ENCODE results near the gene ATP6V0E1.

Gene ATP6V0E1

DNA sequence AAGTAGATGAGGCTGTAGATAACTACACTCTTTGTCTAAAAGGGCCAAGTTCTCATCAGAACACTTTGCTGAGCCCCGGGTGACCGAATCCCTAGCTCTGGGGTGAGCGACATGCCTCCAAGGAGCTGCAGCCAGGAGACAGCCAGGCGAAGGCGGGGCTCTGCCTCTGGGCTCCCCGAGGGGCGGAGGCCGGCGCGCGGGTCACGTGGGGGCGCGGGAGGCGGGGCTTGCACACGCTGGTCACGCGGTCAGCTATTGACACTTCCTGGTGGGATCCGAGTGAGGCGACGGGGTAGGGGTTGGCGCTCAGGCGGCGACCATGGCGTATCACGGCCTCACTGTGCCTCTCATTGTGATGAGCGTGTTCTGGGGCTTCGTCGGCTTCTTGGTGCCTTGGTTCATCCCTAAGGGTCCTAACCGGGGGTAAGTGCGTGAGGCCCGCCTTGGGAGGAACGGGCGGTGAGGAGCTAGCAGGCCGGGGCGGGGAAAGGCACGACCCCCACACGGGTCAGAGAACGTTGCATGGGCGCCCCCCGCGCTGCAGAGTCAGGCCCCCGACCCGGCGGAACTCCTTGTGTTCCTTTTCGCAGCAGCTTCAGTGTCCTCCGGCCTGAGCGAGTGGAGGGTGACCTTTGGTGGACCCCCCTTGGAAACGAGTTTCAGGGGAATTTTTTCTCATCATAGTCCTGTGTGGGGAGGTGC lies at the start of gene ATP6V0E1:
TSS of gene ATP6V0E1 (plus strand) at position 230 of the 702 bp plus-strand sequence. CDS start at position 320, 90 bp downstream.
- DNase-seq (ENCODE audit: low read depth in 2 of 2): peak; percentile 95 to 96

DNA sequence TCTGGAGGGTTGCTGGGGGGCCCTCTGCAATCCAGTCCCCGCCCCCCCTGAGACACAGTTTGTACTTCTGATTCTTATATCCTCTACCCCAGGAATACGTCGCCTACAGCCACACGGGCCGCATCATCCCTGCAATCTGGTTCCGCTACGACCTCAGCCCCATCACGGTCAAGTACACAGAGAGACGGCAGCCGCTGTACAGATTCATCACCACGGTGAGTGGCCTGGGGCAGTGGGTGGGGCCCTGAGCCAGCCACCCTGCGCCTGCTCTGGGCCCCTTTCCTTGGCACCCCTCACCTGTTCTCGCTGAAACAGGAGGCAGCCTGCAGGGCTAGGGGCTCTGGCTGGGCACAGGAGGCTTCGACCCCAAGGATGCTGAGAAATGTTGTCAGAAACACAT lies 48.5 kb upstream of the ATP6V0E1 start:
- DNase-seq (ENCODE audit: low read depth in 2 of 2): no peak

DNA sequence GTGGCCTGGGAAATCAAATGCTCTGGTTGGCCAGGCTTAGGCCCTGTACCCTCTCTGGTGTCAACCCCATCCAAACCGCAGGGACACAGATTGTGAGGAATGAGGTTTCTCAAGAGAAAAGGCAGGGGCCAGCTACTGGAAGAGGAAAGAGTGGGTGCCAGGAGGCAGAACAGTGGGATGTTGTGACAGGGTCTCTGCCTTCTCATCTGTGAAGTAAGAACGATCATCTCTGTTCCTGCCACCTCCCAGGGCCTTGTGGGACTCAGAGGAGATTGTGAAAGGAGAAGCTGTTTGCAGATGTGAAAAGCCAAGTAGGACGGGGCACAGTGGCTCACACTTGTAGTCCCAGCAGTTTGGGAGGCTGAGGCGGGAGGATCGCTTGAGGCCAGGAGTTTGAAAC lies 47.2 kb upstream of the ATP6V0E1 start:
- DNase-seq (ENCODE audit: low read depth in 2 of 2): no peak

DNA sequence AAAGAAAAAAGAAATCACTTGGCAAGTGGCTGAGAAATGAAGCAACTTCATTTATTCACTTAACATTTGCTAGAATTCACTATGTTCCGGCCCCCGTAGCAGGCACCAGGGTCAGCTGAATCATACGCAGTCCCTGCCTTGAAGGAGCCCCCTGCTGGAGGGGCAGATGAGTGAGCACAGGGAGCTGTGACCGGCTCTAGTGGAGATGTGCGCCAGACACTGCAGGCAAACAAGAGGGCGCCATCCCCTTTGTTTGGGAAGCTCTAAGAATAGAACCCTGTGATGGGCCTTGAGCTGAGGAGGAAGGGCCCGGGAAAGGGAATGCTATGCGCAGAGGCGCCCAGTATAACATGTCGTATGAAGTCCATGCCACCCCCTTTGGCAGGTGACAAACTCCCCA lies 44.5 kb upstream of the ATP6V0E1 start:
- no peak for DNase-seq (ENCODE audit: low read depth in 2 of 2)

DNA sequence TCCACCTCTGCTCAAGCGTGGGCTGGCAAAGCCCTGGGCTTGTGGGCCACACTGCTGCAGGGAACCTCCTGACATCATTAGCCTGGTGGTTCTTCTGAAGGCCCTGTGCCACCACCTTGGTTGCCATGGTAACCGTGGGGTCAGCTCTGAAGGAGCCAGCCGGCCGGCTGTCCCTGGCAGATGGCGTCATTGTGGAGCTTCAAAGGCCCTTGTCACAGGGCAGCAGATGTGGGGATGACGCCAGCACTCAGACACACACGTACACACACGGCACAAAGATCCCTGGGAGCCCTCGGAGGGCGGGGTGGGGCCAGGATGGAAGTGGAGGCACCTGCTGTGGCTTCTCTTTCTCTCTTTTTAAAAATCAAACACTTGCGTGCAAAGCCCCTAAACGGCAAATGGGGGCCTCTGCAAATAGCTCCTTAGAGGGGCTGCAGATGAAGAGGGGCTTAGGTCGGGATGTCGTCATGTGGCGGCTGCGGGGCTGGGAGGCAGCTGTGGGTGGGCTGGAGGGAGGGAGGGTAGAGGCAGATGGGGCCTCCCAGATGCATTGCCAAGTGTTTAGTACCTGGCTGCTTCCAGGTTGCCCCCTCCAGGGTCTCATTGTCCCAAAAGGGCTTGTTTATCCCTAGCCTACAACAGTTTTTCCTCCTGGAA lies 43.8 kb upstream of the ATP6V0E1 start:
- DNase-seq (ENCODE audit: low read depth in 2 of 2): no peak

DNA sequence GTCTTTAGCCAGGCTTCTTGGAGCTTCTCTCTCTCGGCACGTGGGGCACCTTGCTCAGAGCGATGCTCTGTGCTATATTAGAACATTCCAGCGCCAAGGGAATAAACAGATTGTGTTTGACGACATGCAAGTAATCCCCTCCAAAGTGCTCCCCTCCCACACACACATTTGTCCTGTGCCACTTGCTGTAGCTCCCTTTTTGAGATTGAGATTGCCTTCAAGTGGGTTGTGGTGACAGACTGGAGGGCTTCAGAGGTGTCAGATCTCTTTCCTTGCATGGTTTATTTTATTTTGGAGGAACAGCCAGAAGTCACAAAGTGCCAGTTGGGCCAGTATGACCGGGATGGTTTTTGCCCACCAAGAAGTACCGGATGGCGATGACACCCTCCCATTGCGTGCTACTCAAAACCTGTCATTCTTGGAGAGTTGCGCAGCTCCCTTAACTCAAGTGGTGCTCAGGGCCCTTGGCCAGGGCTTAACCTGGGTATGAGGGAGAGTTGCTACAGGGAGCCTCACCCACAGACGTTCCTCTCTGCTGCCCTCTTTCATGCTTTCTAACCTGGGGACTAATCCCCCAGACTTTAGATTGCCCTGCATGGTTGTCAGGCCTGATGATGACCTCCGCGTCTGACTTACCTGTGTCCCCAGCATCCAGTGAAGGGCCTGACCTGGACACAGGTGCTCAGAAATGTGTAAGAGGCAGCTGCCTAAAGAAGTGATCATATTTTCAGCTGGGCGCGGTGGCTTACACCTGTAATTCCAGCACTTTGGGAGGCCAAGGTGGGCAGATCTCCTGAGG lies 43.1 kb upstream of the ATP6V0E1 start:
- DNase-seq (ENCODE audit: low read depth in 2 of 2): no peak

DNA sequence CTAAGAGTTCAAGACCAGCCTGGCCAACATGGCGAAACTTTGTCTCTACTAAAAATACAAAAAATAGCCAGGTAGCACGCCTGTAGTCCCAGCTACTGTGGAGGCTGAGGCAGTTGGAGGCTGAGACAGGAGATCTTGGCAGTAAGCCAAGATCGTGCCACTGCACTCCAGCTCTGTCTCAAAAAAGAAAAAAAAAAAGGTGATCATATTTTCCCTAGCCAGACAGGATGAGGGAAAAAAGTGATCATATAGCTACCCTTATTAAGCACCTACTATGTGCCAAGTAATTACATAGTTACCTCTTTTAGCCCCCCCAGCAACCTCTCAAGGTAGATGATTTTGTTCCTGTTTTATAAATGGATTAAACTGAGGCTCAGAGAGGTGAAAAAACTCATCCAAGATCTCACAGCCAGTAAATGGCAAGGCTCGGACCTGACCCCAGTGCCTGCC lies 42.5 kb upstream of the ATP6V0E1 start:
- no peak for DNase-seq (ENCODE audit: low read depth in 2 of 2)

DNA sequence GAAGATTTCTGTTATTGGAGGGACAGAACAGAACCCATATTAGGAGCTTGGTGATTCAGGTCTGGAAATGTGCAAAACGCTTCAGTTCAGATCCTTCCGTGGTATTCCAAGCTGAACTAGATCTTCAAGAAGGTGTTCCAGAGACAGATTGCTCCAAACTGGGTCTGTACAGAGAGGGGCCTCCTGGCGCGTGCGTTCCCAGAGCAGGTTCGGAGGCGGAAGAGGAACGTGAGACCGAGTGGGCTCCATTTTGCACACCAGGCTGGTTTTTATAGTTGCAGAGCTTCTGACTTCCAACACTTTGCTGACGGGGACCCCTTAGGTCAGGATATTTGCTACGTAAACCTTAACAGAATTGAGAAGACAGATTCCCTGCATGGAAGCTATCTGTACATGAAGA lies 41.0 kb upstream of the ATP6V0E1 start:
- no peak for DNase-seq (ENCODE audit: low read depth in 2 of 2)

DNA sequence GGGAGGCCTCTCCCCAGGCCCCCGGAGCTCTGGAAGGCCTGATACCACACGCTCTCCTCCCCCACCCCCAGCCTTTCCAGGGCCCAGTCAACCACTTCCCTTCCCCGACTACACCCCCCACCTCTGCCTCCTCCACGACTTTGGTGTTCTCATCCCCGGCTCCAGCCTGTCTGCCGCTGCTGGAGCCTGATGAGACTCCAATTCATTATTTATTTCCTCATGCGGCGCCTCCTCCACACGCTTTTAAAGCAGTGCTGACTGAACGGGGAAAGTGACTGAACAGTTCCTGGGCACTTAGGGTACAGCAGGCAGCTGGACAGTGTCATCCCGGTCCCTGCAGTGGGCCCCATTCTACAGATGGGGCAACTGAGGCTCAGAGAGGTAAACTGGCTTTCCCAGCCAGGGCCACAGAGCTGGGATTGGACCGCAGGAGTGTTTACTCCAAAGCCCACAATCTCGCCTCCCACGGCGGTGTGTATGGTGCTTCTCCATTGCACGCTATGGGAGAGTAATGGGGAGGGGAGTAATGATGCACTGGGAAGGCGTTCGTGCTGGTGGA lies 40.2 kb upstream of the ATP6V0E1 start:
- DNase-seq (ENCODE audit: low read depth in 2 of 2): no peak

DNA sequence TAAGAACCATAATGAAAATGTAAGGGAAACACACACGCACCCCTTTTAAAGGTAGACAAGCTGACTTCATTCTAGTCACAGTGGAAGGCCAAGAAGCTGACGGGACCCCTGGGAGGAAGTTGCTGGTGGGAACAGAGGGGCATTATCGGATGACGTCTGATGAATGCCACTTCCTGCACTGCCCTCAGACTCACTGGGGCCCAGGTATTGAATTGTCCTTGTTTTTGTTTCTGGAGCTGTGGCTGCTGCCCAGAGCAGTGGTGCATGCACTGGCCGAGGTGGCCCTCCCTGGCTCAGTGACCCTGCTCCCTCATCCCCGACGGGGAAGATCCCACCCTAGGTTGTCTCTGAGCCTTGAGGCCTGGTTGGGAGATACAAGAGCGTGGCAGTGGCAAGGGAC lies 39.7 kb upstream of the ATP6V0E1 start:
- no peak for DNase-seq (ENCODE audit: low read depth in 2 of 2)

DNA sequence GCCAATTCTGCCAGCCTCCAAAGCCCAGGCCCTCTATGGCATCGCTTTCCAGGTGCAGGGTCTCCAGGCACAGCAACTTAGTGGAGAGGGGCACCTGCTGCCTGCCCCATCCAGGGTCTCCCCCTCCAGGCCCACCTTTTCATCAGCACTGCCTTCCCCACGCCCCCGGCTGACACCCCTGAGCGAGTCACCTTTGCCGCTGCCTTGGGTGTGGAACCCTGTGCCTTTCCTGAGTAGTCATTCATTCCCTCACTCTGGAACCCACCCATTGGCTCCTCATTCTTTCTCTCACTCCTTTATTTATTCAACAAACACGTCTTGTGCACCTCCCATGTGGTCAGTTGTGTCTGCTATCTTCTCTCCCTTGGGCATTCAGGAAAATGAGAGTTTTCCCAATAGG lies 38.8 kb upstream of the ATP6V0E1 start:
- no peak for DNase-seq (ENCODE audit: low read depth in 2 of 2)

DNA sequence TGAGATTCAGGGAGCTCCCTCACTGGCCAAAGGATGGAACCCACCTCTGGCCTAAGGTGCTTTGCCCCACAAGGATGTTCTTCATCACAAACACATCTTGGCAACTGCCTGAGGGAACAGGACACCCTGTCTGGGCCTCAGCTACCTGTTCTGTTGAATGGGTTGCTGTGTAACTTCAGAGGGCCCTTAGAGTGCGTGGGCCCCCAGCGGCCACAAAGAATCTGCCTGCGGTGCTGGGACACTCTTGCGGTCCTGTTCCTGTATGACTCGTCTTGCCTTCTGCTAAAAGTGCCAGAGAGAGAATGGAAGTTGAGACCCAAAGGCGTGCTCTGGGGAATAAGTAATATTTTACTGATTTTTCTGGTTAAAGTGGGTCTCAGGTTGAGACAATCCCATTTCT lies 38.4 kb upstream of the ATP6V0E1 start:
- DNase-seq (ENCODE audit: low read depth in 2 of 2): no peak

DNA sequence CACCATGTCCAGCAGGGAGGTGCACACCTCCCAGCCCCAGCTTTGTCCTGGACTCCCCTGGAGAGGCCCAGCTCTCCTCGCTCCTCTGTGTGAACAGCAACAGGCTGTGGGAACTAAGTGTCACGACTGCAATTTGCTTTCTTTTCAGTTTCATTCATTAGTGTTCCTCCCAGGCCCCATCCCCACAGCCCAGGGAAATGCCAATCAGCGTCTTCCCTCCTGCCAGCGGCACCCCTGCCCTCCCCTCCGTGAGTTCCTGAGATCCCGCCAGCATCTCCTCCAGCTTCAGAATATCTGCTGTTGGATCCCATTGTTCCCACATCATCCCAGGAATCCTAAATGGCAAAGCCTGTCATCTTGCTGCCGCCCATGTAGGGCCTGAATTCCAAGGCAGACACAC lies 37.4 kb upstream of the ATP6V0E1 start:
- no peak for DNase-seq (ENCODE audit: low read depth in 2 of 2)

DNA sequence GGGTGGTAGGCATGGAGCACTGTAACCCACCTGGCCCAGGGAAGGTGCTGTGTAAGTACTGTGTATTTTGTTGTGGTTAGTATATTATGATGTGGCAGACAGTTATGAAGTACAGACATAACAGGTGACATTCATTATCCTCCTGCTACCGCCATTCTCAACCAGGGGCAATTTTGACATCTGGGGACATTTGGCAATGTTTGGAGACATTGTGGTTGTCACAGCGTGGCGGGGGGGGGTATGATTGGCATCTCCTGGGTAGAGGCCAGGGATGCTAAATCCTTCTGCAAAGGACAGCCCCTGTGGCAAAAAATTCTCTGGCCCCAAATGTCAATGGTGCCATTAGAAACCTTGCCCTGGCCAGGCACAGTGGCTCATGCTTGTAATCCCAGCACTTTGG lies 34.1 kb upstream of the ATP6V0E1 start:
- DNase-seq (ENCODE audit: low read depth in 2 of 2): no peak

DNA sequence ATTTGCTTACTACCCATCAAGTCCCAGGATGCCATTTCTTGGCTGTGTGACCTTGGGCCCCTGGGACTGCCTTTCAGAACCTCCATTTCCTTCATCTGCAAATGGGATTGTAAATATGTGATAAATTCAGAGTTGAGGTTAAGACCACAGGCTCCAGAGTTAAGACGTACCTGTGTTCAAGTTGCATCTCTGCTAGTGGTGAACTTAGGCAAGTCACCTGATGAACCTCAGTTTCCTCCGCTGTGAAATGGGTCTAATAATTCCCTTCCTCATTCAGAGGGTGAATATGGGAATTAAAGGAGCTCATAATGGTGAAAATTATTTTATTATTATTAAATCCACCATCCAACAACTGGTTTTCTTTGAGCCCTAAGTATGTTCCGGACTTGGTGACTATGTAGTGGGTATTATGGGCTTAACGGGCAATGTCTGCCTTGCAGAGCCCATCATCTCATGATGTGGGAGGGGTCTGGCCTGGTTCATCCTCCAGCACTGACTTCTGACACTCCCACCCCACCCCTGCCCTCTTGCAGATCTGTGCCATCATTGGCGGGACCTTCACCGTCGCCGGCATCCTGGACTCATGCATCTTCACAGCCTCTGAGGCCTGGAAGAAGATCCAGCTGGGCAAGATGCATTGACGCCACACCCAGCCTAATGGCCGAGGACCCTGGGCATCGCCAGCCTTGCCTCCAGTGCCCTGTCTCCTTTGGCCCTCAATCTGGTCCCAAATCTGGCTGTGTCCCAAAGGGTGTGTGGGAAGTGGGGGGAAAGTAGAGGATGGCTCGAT lies 33.2 kb upstream of the ATP6V0E1 start:
- no peak for DNase-seq (ENCODE audit: low read depth in 2 of 2)

DNA sequence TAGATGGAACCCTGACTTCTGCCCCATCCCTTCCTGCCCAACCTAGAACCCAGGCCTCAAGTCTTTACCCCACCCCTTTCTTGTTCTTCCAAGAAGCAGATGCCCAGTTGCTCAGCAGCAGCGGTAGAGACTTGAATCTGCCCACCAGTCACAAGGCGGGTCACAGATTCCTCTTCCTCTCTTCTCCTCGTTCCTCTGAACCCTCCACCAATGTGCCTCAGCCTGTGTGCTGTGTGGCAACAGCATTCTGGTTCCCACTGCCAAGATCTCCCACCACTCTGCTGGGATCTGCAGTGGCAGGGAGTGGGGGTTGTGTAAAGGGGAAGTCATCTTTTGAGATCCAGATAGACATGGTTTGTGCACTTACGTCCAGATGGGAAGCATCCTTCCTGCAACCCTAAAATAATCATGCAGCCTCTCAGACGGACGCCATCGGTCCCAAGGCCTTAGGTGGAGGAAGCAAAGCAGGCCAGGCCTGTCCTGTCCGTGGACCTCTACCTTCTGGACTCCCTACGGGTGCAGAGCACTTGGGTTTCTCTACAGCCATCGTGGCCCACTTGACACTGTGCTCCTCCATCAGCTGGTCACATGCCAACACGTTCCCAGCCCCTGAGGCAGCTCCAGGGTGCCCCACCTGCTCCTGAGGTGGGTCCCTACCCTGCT lies 32.1 kb upstream of the ATP6V0E1 start:
- no peak for DNase-seq (ENCODE audit: low read depth in 2 of 2)

DNA sequence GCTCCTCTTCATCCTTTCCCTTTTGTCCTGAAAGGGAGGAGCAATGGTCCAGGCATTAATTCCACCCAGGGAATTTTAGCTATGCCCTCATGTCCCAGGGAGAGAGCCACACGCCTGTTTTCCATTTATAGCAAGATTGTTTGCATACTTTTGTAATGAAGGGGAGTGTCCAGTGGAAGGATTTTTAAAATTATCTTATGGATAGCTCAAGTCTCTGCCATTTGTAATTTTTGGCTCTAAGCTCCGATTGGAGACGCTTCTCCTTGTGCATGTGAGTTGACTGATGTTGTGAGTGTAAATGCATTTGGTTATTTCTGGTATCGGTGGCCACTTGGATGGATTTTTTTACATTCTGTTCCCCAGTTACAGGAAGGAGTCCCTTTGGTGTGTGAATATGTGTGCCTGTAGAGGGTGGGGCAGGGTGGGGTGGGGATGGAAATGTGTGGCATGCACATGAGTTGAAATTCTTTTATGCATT lies 31.5 kb upstream of the ATP6V0E1 start:
- DNase-seq (ENCODE audit: low read depth in 2 of 2): no peak

DNA sequence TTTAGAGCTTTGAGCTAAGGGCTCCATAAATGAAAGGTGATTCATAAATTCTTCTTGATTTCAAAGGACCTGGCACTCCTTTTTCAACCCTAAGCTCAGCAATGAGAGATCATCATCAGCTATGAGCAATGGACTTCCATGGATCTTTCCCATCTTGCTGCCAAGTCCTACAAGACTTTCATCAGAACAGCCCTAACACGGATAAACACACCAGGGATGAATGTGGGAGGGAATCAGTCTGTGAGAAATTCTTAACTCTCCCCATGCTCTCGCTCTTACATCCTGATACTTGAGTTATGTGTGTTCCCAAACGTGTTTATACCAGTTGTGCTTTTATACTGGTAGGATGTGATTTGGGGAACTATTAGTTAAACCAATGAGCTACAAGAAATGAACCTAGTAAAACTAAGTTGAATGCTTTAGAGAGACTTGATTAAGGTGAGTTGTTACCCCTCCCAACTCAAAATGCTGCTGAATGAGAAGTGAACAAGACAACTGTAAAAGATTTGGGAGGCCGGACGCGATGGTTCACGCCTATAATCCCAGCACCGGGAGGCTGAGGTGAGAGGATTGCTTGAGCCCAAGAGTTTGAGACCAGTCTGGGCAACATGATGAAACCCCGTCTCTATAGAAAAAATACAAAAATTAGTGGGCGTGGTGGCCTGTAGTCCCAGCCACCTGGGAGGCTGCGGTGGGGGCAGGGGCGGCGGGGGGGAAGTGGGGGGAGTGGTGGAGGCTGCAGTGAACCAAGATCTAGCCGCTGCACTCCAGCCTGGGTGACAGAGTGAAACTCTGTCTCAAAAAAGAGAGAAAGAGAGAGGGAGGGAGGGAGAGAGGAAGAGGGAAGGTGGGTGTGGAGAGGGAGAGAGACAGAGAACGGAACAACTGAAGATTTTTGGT lies 29.5 kb upstream of the ATP6V0E1 start:
- DNase-seq (ENCODE audit: low read depth in 2 of 2): no peak

DNA sequence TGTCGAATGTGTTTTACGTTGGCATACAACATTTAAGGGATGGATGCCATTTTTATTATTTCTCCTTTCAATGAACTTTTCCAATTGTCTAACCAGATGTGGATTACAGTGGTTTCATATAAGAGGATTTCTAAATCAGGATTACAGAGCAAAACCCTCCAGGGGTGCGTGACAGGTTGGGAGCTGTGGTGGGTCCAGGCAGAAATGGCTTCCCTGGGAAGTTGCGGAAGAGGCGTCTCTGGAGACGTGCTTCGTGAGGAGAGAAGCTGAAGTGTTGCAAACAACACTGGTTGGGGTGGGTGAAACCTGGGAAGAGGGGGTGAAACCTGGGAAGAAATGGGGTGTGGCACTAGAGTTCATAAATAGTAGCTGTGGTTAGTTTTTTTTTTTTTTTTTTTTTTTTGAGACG lies 28.8 kb upstream of the ATP6V0E1 start:
- DNase-seq (ENCODE audit: low read depth in 2 of 2): no peak

DNA sequence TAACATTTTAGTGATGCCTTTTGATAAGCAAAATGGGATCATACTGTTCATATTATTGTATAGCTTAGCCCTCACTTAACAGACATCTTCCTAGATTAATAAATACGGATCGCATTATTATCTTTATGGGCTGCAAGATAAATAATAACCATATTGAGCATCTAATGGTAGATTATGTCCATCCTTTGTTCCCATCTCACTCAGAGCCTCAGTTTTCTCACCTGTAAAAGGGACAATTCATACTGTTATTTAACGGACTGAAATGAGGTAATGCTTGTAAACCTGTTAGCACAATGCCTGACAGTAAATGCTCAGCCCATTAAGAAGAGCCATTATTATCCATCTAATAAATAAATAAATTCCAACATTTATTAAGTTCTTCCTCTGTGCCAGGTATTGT lies 27.3 kb upstream of the ATP6V0E1 start:
- no peak for DNase-seq (ENCODE audit: low read depth in 2 of 2)
